Natural killer cell (primary cell): ENCODE measurements around the gene PTTG1. TPM values are rescaled to one million over a fixed set of nuclear protein-coding genes. Genes with fewer than 3 reads are reported as not detected.

Experiments used
- ATAC-seq, 3 donors: fragments of 150-1000 bp in 2 of 3; fragments of 200-7000 bp in 1 of 3; cut with Tn5 transposase; 1 replicate in 1 of 3; 2 replicates in 2 of 3; pipeline ENCODE4 v1.10.0; 2021; ENCODE audit warnings: mild to moderate bottlenecking in 2 of 3, moderate library complexity in 2 of 3
- DNase-seq, 2 donors: peaks; one replicate each; pipeline versions ENCODE4 v3.0.0 to v3.0.0-alpha.2; 2013 to 2021; ENCODE audit warnings: mixed read lengths in 1 of 2
- H3K27ac ChIP-seq: one replicate; pipeline ENCODE4 v1.5.1; 2013; ENCODE audit warnings: mild to moderate bottlenecking, low read length
- H3K27me3 ChIP-seq: one replicate; pipeline ENCODE4 v1.6.1; 2013; ENCODE audit warnings: low read length; ENCODE audit not compliant: control insufficient read depth, insufficient read depth
- H3K36me3 ChIP-seq: one replicate; pipeline ENCODE4 v1.6.1; 2013; ENCODE audit warnings: low read length; ENCODE audit not compliant: control insufficient read depth, insufficient read depth
- H3K4me1 ChIP-seq: one replicate; pipeline ENCODE4 v1.6.1; 2013; ENCODE audit warnings: low read length; ENCODE audit not compliant: control insufficient read depth, insufficient read depth
- H3K4me3 ChIP-seq: one replicate; pipeline ENCODE4 v1.5.1; 2013; ENCODE audit warnings: low read length
- H3K9me3 ChIP-seq: one replicate; pipeline ENCODE4 v1.6.1; 2013; ENCODE audit warnings: low read length; ENCODE audit not compliant: control insufficient read depth, insufficient read depth
- H3K27ac Mint-ChIP-seq, 2 donors: one replicate each; pipeline ENCODE4 v1.8.0; 2022; ENCODE audit warnings: mild to moderate bottlenecking in 2 of 2, mixed read lengths in 2 of 2, moderate library complexity in 1 of 2
- H3K27me3 Mint-ChIP-seq, 2 donors: one replicate each; pipeline ENCODE4 v1.8.0; 2022; ENCODE audit warnings: low read depth in 2 of 2, mixed read lengths in 2 of 2
- H3K36me3 Mint-ChIP-seq: one replicate; pipeline ENCODE4 v1.8.0; 2022; ENCODE audit warnings: mixed read lengths
- H3K4me1 Mint-ChIP-seq, 2 donors: one replicate each; pipeline ENCODE4 v1.8.0; 2022; ENCODE audit warnings: mixed read lengths in 2 of 2
- H3K4me3 Mint-ChIP-seq: one replicate; pipeline ENCODE4 v1.8.0; 2022; ENCODE audit warnings: mild to moderate bottlenecking, moderate library complexity, mixed read lengths
- H3K9me3 Mint-ChIP-seq, 2 donors: one replicate each; pipeline ENCODE4 v1.8.0; 2022; ENCODE audit warnings: mixed read lengths in 2 of 2
- CTCF ChIP-seq: fragments of 200-600 bp; IDR thresholded peaks from one replicate; pipeline ENCODE4 v1.8.0; 2022; ENCODE audit warnings: antibody characterized with exemption
- WGBS: methylation state at CpG from one replicate; pipeline ENCODE4 v1.1.7; 2013; ENCODE audit warnings: missing lambda C conversion rate; ENCODE audit not compliant: insufficient coverage; 5-methylcytosine and 5-hydroxymethylcytosine counted together
- intact Hi-C: fragments of 100-400 bp; cut with micrococcal nuclease; formaldehyde crosslinking; loops from one replicate; pipeline ENCODE4 v1.14.2; 2022
- total RNA-seq, 4 donors: library from RNA; stranded (reverse); fragments of 120-200 nt in 1 of 4; gene quantifications; one replicate each; pipeline versions ENCODE4 v1.2.3 to v1.2.4, GENCODE V29; 2013 to 2022

Gene PTTG1
- total RNA-seq, 3 donors from 2014 or later (not counting 1 experiment from before 2014, with no cell fraction given) = 11.7 to 14.8 (median 12.1) TPM

DNA sequence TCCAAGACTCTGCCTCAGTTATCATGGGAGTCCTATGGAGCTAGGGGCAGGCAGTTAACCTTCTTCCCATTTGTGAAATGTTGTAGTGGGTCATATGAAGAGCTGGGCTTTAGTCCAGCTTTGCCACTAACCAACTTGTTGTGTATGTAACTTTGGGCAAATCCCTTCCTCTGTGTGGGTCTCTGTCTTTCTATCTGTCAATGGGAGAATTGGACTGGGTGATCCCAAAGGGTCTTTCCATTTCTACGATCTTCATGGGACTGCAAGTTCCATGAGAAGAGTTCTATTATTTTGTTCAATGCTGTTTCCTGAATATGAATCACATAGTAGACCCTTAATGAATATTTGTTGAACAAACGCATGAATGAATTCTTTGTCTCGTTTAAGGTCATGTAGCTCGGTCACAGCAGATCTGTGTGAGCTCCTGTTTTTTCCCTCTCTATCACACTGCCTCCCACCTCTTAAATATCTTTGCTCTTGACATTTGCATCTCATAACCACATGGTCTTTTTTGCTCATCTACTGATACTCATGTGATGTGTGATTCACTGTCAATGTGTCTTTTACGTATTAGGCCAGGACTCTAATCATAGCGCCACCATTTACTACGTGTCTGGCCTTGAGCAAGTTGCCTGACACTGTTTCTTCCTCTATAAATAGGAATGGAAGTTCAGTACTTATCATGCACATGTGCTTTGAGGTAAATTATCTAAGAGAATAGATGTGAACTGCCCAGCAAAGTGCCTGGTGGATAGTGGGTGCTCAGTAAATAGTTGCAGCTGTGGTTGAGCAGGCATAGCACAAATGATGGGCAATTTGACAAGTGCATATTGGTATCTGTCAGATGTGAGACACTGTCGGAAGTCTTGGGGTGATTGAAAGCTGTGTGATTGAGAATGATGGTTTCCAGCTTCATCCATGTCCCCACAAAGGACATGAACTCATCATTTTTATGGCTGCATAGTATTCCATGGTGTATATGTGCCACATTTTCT, 37.4 kb downstream of the PTTG1 start:
- H3K27ac ChIP-seq = no peak overlapping the region
- Mint-ChIP-seq H3K4me1 (peaks cover 3 to 18% of the 10 kb centered on the region in 2 donors), H3K36me3 (no peaks in the 10 kb centered on the region), H3K9me3 (no peaks in the 10 kb centered on the region), H3K27me3 (peaks cover 4 to 17% of the 10 kb centered on the region in 2 donors), H3K4me3 (no peak overlapping the region), H3K27ac (no peak overlapping the region)
- TF ChIP-seq CTCF = no peak
- H3K36me3 ChIP-seq = no peaks in the 10 kb centered on the region
- H3K27me3 ChIP-seq = no peaks in the 10 kb centered on the region
- H3K9me3 ChIP-seq = no peaks in the 10 kb centered on the region
- 87% methylated on average over 8 of the region's 8 CpGs for WGBS
- ATAC-seq (no peak), DNase-seq (no peak)
- H3K4me3 ChIP-seq = no peak overlapping the region
- intact Hi-C loops = no loop called here
- no peaks in the 10 kb centered on the region for H3K4me1 ChIP-seq

- TF ChIP-seq CTCF = no peak
- 95% methylated on average over 3 of the region's 4 CpGs for WGBS
- no peak overlapping the region for H3K4me3 Mint-ChIP-seq
- ATAC-seq (no peak), DNase-seq (peak in 1 of 2 donors; percentile 38)
- intact Hi-C loops = no loop called here
- peaks cover 1 to 13% of the 10 kb centered on the region in 2 donors for H3K27me3 Mint-ChIP-seq
- Histone ChIP-seq H3K27me3 (no peaks in the 10 kb centered on the region), H3K27ac (no peak overlapping the region), H3K4me1 (no peaks in the 10 kb centered on the region), H3K36me3 (no peaks in the 10 kb centered on the region), H3K4me3 (no peak overlapping the region), H3K9me3 (no peaks in the 10 kb centered on the region)
- peaks cover 4 to 15% of the 10 kb centered on the region in 2 donors for H3K4me1 Mint-ChIP-seq
- no peak overlapping the region for H3K27ac Mint-ChIP-seq
- H3K36me3 Mint-ChIP-seq = no peaks in the 10 kb centered on the region
- H3K9me3 Mint-ChIP-seq = no peaks in the 10 kb centered on the region
These were observed 38.9 kb downstream of the PTTG1 start for GRCh38 chr5:160460377-160461049.

DNA sequence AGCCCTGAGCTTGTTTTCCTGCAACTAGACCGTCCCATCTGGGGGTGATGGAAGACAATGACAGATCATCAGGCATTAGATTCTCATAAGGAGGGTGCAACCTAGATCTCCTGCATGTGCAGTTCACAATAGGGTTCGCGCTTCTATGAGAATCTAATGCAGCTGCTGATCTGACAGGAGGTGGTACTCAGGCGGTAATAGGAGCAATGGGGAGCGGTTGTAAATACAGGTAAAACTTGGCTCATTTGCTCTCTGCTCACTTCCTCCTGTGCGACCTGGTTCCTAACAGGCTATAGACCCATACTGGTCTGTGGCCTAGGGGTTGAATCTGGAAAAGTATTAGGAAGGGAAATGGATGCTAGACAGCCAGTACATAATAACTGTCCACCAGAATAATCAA, 39.7 kb downstream of the PTTG1 start:
- H3K4me3 Mint-ChIP-seq = no peak overlapping the region
- no peak for ATAC-seq

More for the DNA sequence above, 39.7 kb downstream of the PTTG1 start:
- 78% methylated on average over 5 of the region's 6 CpGs for WGBS
- Histone ChIP-seq H3K27me3 (no peaks in the 10 kb centered on the region), H3K27ac (no peak overlapping the region), H3K4me3 (no peak overlapping the region), H3K36me3 (no peaks in the 10 kb centered on the region), H3K9me3 (no peaks in the 10 kb centered on the region), H3K4me1 (peaks cover 2% of the 10 kb centered on the region)
- H3K4me1 Mint-ChIP-seq = peaks cover 5 to 7% of the 10 kb centered on the region in 2 donors
- no peak for DNase-seq
- H3K27ac Mint-ChIP-seq = no peak overlapping the region
- no peaks in the 10 kb centered on the region for H3K9me3 Mint-ChIP-seq
- intact Hi-C loops = no loop called here
- no peak for TF ChIP-seq CTCF
- no peaks in the 10 kb centered on the region for H3K36me3 Mint-ChIP-seq
- H3K27me3 Mint-ChIP-seq = peaks cover 0 to 4% of the 10 kb centered on the region in 2 donors
